ENCODE results near the gene TMEM141. TPM values are rescaled to one million over a fixed set of nuclear protein-coding genes. Genes with fewer than 3 reads are reported as not detected.

The TMEM141 gene
- total RNA-seq, 4 donors from 2014 or later = 46.9 to 70.2 (median 51.1) TPM

DNA sequence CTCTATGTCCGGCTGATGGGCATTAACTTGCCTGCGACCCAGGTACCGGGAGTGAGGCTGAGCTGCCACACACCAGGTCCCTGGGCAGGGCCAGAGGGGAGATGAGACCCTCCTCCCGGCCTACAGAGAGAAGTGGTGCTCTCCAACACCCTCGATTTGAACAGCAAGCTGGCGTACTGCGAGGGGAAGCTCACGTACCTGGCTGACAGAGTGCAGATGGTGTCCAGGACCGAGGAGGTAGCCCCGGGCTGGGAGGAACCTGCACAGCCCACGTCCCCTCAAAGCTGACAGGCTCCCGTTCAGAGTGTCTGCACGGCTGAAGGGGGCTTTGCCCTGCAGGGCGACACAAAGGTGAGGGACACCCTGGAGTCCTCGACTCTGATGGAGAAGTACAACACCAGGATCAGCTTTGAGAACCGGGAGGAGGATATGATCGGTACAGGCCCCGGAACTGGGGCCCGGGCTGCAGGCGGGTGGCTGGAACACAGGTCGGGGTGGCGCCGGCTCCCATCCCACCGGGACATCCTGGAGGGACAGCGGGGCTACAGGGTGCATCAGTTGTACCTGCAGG, 15.6 kb downstream of the TMEM141 start:
- Histone ChIP-seq H3K36me3 (no peaks in the 10 kb centered on the region), H3K27me3 (peaks cover 0 to 8% (median 8%) of the 10 kb centered on the region in 3 donors), H3K27ac (peak overlapping the region; percentile 82 to 94 (median 90)), H3K9me3 (no peaks in the 10 kb centered on the region), H3K4me1 (peaks cover 31 to 35% of the 10 kb centered on the region in 2 donors), H3K4me3 (peak overlapping the region; percentile 64 to 94 (median 72))
- intact Hi-C loops (cut with DNase I; ENCODE audit: low total_unique reads) = loop anchor here (1.0 to 2.0 kb wide), 2 partner anchors 42 to 138 kb away; partner anchors contain the start of genes FBXW5 and PHPT1
- DNase-seq = no peak
- no peak for TF ChIP-seq POLR2A (IDR thresholded peaks at IDR 0.05)
- TF ChIP-seq, protein P1, sequence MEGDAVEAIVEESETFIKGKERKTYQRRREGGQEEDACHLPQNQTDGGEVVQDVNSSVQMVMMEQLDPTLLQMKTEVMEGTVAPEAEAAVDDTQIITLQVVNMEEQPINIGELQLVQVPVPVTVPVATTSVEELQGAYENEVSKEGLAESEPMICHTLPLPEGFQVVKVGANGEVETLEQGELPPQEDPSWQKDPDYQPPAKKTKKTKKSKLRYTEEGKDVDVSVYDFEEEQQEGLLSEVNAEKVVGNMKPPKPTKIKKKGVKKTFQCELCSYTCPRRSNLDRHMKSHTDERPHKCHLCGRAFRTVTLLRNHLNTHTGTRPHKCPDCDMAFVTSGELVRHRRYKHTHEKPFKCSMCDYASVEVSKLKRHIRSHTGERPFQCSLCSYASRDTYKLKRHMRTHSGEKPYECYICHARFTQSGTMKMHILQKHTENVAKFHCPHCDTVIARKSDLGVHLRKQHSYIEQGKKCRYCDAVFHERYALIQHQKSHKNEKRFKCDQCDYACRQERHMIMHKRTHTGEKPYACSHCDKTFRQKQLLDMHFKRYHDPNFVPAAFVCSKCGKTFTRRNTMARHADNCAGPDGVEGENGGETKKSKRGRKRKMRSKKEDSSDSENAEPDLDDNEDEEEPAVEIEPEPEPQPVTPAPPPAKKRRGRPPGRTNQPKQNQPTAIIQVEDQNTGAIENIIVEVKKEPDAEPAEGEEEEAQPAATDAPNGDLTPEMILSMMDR (IDR thresholded peaks at IDR 0.05 in 4 of 5, conservative IDR thresholded peaks at IDR 0.05 in 1 of 5) = no peak
- ATAC-seq = no peak
- in situ Hi-C loops (cut with MboI; ENCODE audit: low sequenced_read_pairs in 4 of 4) = no loop called here

- H3K4me3 ChIP-seq = peak within 1 kb of the TSS; percentile 76 to 98 (median 92)
- no peaks in the 10 kb centered on the region for H3K36me3 ChIP-seq
- DNase-seq (peak; percentile 29 to 66), ATAC-seq (peak; percentile 92 to 93)
- no peaks in the 10 kb centered on the region for H3K9me3 ChIP-seq
- peak; percentile 65 to 80 for TF ChIP-seq POLR2A (IDR thresholded peaks at IDR 0.05)
- TF ChIP-seq, protein P1 (IDR thresholded peaks at IDR 0.05 in 4 of 5, conservative IDR thresholded peaks at IDR 0.05 in 1 of 5) = no peak
- H3K4me1 ChIP-seq = peaks cover 31 to 35% of the 10 kb centered on the region in 2 donors
- intact Hi-C loops (cut with DNase I; ENCODE audit: low total_unique reads) = loop anchor here (1.0 to 2.0 kb wide), 2 partner anchors 41 to 137 kb away; partner anchors contain the start of genes FBXW5 and PHPT1
- in situ Hi-C loops (cut with MboI; ENCODE audit: low sequenced_read_pairs in 4 of 4) = no loop called here
- H3K27ac ChIP-seq = peak within 1 kb of the TSS; percentile 82 to 94 (median 90)
- peaks cover 0 to under 1% (median 0%) of the 10 kb centered on the region in 3 donors for H3K27me3 ChIP-seq
Measured at GRCh38 chr9:136807281-136808074, 16.3 kb downstream of the TMEM141 start, which contains the start of gene RABL6. TSS of gene RABL6 (plus strand) at chr9:136807948. CDS start at chr9:136808197, 249 bp downstream.

GRCh38 chr9:136808075-136808805, 17.1 kb downstream of the TMEM141 start:
- intact Hi-C loops (cut with DNase I; ENCODE audit: low total_unique reads) (no loop called here), in situ Hi-C loops (cut with MboI; ENCODE audit: low sequenced_read_pairs in 4 of 4) (no loop called here)
- Histone ChIP-seq H3K27me3 (no peaks in the 10 kb centered on the region), H3K27ac (peak overlapping the region; percentile 80 to 94 (median 88)), H3K36me3 (peaks cover 0 to 5% of the 10 kb centered on the region in 2 donors), H3K4me3 (peak overlapping the region; percentile 76 to 98 (median 92)), H3K9me3 (no peaks in the 10 kb centered on the region), H3K4me1 (peaks cover 31 to 35% of the 10 kb centered on the region in 2 donors)
- DNase-seq = peak in 1 of 2 donors; percentile 36
- ATAC-seq = peak; percentile 49 to 53
- peak in 1 of 2 donors; percentile 14 for TF ChIP-seq POLR2A (IDR thresholded peaks at IDR 0.05)
- TF ChIP-seq, protein P1 (IDR thresholded peaks at IDR 0.05 in 4 of 5, conservative IDR thresholded peaks at IDR 0.05 in 1 of 5) = peak in 2 of 5 experiments; percentile 6 to 10

- Histone ChIP-seq H3K27ac (peak overlapping the region in 3 of 4 donors; percentile 82 to 94 (median 94)), H3K4me3 (peak overlapping the region; percentile 76 to 98 (median 92)), H3K4me1 (peaks cover 31 to 35% of the 10 kb centered on the region in 2 donors), H3K36me3 (peaks cover 0 to 6% of the 10 kb centered on the region in 2 donors), H3K27me3 (no peaks in the 10 kb centered on the region), H3K9me3 (no peaks in the 10 kb centered on the region)
- in situ Hi-C loops (cut with MboI; ENCODE audit: low sequenced_read_pairs in 4 of 4) = no loop called here
- TF ChIP-seq POLR2A (IDR thresholded peaks at IDR 0.05) = no peak
- TF ChIP-seq, protein P1 (IDR thresholded peaks at IDR 0.05 in 4 of 5, conservative IDR thresholded peaks at IDR 0.05 in 1 of 5) = no peak
- DNase-seq (no peak), ATAC-seq (no peak)
- intact Hi-C loops (cut with DNase I; ENCODE audit: low total_unique reads) = no loop called here
Measured at GRCh38 chr9:136808806-136809158, 17.6 kb downstream of the TMEM141 start.
